GM21367 (cell line): Measurements from ENCODE around the gene ZBTB39.
"Not testable (repeated sequence)": the region's sequence is repeated elsewhere in the genome, so short reads cannot be mapped to it uniquely, and the experiment has no call there.

ENCODE experiments used
- ATAC-seq: cut with Tn5 transposase; IDR thresholded peaks from one replicate; pipeline ENCODE4 v1.9.1; 2021; ENCODE audit not compliant: unreplicated experiment

ZBTB39 gene

GRCh38 chr12:57001448-57001906 lies 4.9 kb downstream of the ZBTB39 start:
- no peak for ATAC-seq

DNA sequence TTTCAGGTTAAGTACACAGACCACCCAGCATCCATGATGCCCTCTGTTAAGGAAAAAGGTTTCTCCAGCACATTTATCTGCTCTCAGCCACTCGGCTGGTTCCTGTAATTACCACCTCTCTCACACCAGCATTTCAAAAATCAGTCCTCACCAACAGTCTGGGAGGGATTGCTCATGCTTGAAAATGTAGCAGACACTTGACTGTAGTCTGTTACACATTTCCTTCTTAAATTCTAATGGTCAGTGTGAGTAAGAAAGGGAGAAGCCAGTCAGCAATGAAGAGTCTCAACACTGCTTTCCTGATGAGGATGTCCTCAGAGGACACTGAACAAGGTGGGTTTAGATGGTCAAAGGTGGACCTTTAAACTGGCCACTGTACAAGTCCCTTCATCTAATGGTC lies 6.0 kb downstream of the ZBTB39 start:
- ATAC-seq = no peak

GRCh38 chr12:56999456-56999855 lies 6.9 kb downstream of the ZBTB39 start:
- no peak for ATAC-seq

- ATAC-seq = peak; percentile 74
These were observed 7.4 kb downstream of the ZBTB39 start for GRCh38 chr12:56998981-56999380.

DNA sequence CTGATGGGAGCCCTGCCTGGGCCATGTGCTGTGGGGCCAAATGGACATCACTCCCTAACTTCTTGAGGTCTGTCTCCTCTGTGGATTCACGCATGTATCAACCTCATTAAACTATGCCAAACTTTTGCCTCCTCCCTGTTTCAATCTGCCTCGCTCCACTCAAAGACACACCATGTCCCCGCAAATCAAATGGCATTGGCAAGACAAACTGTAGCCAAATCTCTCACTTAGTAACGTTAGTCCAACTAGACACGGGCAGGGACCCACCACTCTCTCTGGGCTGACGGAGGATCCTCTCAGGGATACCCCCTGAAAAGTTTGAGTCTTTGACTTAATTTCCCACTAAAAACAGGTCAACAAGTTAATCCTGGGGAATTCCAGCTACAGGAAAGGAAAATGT lies 8.0 kb downstream of the ZBTB39 start:
- ATAC-seq = no peak

DNA sequence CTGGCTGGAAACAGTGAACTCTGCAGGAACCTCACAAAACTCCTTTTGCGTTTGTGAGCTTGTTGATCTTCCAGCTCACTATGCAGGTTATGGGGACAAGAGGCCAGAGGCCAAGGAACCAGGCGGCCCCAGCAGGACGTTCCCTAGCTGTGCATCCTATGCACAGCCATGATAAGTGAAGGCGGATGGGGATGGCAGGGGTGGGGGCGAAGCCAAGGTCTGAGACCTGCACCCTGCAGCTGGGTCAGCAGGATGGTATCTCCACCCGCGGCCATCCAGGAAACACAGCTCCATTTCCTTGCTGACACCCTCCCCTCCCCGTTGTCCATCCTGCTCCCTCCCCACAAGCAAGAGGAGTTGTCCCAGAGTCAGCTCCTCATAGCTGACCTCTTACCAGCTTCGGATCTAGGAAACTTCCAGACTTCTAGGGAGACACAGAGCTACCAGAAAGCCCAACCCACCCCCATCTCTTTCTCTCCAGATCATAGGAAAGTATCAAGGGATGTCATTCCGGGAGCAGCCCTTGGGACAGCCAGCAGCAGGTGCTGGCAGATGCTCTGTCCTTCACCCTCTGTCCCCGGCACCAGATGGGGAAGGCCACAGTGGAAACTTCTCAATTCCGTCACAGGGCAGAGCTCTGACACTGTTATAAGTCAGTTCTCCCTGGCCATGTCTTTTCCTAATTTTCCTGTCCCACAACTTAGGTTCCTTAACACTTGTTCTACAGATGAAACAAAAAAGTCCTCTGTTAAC lies 9.4 kb downstream of the ZBTB39 start:
- ATAC-seq = no peak

DNA sequence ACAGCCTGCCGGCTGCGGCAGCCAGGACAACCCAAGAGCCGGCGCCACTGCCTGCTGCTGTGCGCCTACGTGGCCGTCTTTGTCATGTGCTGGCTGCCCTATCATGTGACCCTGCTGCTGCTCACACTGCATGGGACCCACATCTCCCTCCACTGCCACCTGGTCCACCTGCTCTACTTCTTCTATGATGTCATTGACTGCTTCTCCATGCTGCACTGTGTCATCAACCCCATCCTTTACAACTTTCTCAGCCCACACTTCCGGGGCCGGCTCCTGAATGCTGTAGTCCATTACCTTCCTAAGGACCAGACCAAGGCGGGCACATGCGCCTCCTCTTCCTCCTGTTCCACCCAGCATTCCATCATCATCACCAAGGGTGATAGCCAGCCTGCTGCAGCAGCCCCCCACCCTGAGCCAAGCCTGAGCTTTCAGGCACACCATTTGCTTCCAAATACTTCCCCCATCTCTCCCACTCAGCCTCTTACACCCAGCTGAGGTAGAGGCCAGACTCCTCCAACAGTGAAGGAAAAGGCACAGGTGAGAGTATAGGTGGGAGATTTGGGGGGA lies 10.3 kb downstream of the ZBTB39 start:
- no peak for ATAC-seq

DNA sequence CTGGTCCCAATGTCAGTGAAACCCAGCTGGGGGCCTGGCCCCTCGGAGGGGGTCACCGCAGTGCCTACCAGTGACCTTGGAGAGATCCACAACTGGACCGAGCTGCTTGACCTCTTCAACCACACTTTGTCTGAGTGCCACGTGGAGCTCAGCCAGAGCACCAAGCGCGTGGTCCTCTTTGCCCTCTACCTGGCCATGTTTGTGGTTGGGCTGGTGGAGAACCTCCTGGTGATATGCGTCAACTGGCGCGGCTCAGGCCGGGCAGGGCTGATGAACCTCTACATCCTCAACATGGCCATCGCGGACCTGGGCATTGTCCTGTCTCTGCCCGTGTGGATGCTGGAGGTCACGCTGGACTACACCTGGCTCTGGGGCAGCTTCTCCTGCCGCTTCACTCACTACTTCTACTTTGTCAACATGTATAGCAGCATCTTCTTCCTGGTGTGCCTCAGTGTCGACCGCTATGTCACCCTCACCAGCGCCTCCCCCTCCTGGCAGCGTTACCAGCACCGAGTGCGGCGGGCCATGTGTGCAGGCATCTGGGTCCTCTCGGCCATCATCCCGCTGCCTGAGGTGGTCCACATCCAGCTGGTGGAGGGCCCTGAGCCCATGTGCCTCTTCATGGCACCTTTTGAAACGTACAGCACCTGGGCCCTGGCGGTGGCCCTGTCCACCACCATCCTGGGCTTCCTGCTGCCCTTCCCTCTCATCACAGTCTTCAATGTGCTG lies 11.0 kb downstream of the ZBTB39 start:
- ATAC-seq = no peak

GRCh38 chr12:56994231-56994746 lies 12.1 kb downstream of the ZBTB39 start:
- ATAC-seq = no peak

DNA sequence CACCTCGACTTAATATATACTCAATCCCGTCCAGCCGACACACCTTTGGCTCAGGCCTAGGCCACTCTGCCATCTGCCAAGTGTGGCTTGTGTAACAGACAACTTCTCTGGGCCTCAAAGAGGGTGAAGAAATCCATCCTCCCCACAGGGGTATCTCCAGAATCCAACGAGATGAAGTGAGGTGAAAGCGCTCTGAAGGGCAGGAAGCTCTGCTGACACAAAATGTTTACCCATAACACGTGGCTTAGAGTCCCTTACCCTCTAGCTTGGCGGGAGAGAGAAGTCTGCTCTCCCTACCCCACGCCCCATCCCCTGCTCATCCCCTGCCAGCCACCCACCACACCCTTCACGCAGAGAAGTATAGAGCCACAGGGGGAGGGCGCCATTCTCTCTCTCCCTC lies 13.0 kb downstream of the ZBTB39 start:
- no peak for ATAC-seq

GRCh38 chr12:56991319-56992246 lies 14.8 kb downstream of the ZBTB39 start:
- no peak for ATAC-seq

GRCh38 chr12:56990648-56991318 lies 15.6 kb downstream of the ZBTB39 start:
- ATAC-seq = no peak

- ATAC-seq = no peak
These were observed 16.3 kb downstream of the ZBTB39 start for GRCh38 chr12:56989861-56990610.

DNA sequence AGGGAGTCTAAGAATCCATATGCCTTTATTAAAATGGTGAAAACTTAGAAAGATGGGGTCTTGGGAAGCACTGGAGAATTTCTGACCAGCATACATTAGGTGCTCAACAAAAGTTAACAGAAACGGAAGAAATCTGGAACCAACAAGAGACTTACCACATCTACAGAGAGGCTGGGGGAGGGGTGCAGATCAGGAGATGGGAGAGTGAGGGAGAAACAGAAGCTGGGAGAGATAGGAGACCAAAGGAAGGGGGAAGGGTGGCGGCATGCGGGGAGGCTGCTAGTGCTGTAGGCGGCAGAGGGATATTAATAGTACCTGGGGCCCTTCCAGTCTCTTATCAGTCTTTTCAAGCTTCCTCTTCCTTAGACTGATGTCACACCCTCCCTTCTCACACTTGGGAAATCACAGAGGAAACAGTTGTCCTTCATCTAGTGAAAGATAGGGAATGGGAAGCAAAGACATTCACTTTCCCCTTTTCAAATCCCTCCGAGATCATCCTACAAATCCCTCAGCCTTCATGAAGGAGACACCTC lies 18.1 kb downstream of the ZBTB39 start:
- ATAC-seq = no peak

- no peak for ATAC-seq
These were observed 18.7 kb downstream of the ZBTB39 start for GRCh38 chr12:56987551-56988053.

- ATAC-seq = no peak
These were observed 19.3 kb downstream of the ZBTB39 start for GRCh38 chr12:56987011-56987410.

DNA sequence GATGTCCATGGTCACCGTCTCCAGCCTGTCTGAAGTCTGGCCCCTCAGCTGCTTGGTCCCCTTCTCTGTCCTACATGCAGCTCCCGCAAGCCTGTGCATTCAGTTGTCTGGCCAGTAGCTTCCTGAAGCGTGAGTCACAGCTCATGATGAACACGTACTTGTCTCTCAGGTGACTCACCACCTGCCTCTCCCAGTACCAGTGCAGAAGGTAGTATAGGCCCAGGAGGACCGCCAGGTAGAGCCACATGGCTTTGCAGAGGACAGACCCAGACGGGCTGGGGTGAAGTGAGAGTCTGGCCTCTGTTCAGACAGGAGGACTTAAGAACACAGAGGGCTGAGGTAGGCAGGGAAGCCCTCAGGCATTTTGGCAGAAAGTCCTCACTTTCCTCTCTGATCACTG lies 20.6 kb downstream of the ZBTB39 start:
- not testable (repeated sequence) for ATAC-seq

GRCh38 chr12:56983386-56983785 lies 23.0 kb downstream of the ZBTB39 start:
- no peak for ATAC-seq
